HepG2 (cell line): ENCODE results near the gene STRIP1.

Experiments used
- HNRNPUL1 ChIP-seq: fragments of 200-400 bp; formaldehyde crosslinking; IDR thresholded peaks from 2 replicates; pipeline ENCODE4 v1.6.1; 2017; ENCODE audit warnings: low read depth, mild to moderate bottlenecking, low read length, moderate library complexity
- RBFOX2 ChIP-seq: fragments of 200-400 bp; formaldehyde crosslinking; IDR thresholded peaks from 2 replicates; pipeline ENCODE4 v1.6.1; 2017; ENCODE audit warnings: low read depth, mild to moderate bottlenecking, low read length
- TBP ChIP-seq: sonication (generic); formaldehyde crosslinking; IDR thresholded peaks from 2 replicates; pipeline ENCODE4 v1.5.0; 2020; ENCODE audit warnings: missing genetic modification reagents

GRCh38 chr1:110060662-110061060 is 26.2 kb downstream of the STRIP1 start:
- TF ChIP-seq TBP (no peak), HNRNPUL1 (no peak), RBFOX2 (no peak)
